ENCODE measurements around the gene STX8. TPM values are rescaled to one million over a fixed set of nuclear protein-coding genes. Genes with fewer than 3 reads are reported as not detected.

The STX8 gene
- total and polyA plus RNA-seq, 3 experiments from 2014 or later = 63.3 to 171 (median 64.8) TPM

DNA sequence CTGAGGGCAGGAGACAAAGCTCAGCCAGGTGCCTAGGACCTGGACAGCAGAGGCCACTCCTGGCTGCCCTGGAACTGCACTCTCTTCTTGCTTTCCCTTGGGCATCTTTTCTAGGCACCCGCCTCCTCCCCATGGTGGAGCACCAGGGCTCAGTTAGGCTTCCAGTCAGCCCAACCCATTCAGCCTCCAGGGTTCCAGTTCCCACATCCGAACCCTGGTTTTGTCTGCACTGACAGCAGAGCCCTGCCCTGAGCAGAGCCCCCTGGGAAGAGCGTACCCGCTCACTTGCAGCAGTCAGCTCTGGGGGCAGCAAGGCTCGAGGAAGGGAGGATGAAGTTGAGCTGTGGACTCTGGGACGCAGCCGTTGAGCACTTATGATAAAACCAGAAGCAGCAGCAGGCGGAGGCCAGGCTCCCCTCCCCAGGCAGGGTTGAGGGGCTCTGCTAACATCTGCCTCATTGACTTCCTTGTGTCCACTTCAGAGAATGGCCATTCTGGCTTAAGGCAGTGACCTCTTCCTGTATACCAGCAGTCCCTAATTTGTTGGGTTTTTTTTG is 341.2 kb downstream of the STX8 start:
- ChIA-PET CTCF (no interaction called here), POLR2A (no interaction called here)
- DNase-seq = no peak
- Histone ChIP-seq H3K27ac (ENCODE audit: low read depth, low read length) (no peak overlapping the region), H3K4me1 (ENCODE audit: insufficient read depth, low read length) (peaks cover 6% of the 10 kb centered on the region), H3K9me3 (ENCODE audit: low read length) (no peaks in the 10 kb centered on the region), H3K36me3 (ENCODE audit: insufficient read depth, low read length) (no peaks in the 10 kb centered on the region), H3K4me3 (ENCODE audit: low read length) (no peak overlapping the region), H3K27me3 (ENCODE audit: insufficient read depth, low read length, poor library complexity, severe bottlenecking) (no peaks in the 10 kb centered on the region)
- H3K27ac Mint-ChIP-seq = no peak overlapping the region
- peaks cover 0 to 9% (median 4%) of the 10 kb centered on the region in 3 donors for H3K4me1 Mint-ChIP-seq
- no peaks in the 10 kb centered on the region for H3K36me3 Mint-ChIP-seq
- peaks cover 3 to 12% of the 10 kb centered on the region in 2 donors for H3K27me3 Mint-ChIP-seq
- H3K9me3 Mint-ChIP-seq = no peaks in the 10 kb centered on the region
- no peak overlapping the region for H3K4me3 Mint-ChIP-seq

DNA sequence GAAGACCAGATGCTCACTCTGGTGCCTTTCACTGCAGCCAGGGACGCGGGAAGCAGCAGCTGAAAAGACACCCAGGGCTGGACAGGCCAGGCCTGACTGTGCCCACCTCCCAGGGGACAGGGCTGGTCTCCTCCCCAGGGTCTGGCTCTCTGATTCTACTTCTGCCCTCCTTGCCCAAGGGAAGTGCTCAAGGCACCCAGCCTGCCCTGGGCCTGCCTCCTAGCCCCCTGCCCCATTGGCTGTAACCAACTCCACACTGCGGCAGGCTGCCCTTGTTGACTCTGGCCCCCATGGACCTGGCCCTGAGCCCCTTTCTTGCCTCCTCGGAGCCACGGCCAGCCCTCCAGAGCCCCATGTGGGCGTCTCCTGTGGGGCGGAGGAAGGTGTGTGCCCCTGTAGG is 341.9 kb downstream of the STX8 start:
- no peak overlapping the region for H3K27ac Mint-ChIP-seq
- Histone ChIP-seq H3K27ac (ENCODE audit: low read depth, low read length) (no peak overlapping the region), H3K36me3 (ENCODE audit: insufficient read depth, low read length) (no peaks in the 10 kb centered on the region), H3K9me3 (ENCODE audit: low read length) (no peaks in the 10 kb centered on the region), H3K4me1 (ENCODE audit: insufficient read depth, low read length) (no peaks in the 10 kb centered on the region), H3K27me3 (ENCODE audit: insufficient read depth, low read length, poor library complexity, severe bottlenecking) (no peaks in the 10 kb centered on the region), H3K4me3 (ENCODE audit: low read length) (no peak overlapping the region)
- H3K4me3 Mint-ChIP-seq = no peak overlapping the region
- no peak for DNase-seq
- H3K9me3 Mint-ChIP-seq = no peaks in the 10 kb centered on the region
- peaks cover 3 to 12% of the 10 kb centered on the region in 2 donors for H3K27me3 Mint-ChIP-seq
- ChIA-PET CTCF (no interaction called here), POLR2A (no interaction called here)
- no peaks in the 10 kb centered on the region for H3K36me3 Mint-ChIP-seq
- peaks cover 0 to 2% (median 2%) of the 10 kb centered on the region in 3 donors for H3K4me1 Mint-ChIP-seq

DNA sequence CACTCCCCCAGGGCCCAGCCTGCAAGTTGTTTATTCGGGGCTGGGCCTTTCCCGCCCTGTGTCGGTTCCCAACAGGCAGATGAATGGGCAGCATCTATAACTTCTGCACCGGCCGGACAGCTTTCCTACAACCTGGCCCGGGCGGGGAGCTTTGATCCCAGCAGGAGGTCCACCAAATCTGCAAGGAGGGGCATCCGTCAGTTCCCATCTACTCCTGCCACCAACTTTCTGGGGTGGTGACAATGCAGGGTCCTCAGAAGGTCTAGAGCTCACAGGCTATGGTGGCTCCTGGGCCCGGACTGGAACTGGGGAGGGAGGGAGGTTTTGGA is 342.4 kb downstream of the STX8 start:
- no peaks in the 10 kb centered on the region for H3K9me3 Mint-ChIP-seq
- Histone ChIP-seq H3K36me3 (ENCODE audit: insufficient read depth, low read length) (no peaks in the 10 kb centered on the region), H3K4me1 (ENCODE audit: insufficient read depth, low read length) (no peaks in the 10 kb centered on the region), H3K4me3 (ENCODE audit: low read length) (no peak overlapping the region), H3K27me3 (ENCODE audit: insufficient read depth, low read length, poor library complexity, severe bottlenecking) (no peaks in the 10 kb centered on the region), H3K9me3 (ENCODE audit: low read length) (no peaks in the 10 kb centered on the region), H3K27ac (ENCODE audit: low read depth, low read length) (no peak overlapping the region)
- ChIA-PET CTCF (no interaction called here), POLR2A (no interaction called here)
- H3K27ac Mint-ChIP-seq = no peak overlapping the region
- H3K36me3 Mint-ChIP-seq = no peaks in the 10 kb centered on the region
- H3K4me1 Mint-ChIP-seq = no peaks in the 10 kb centered on the region
- peaks cover 3 to 12% of the 10 kb centered on the region in 2 donors for H3K27me3 Mint-ChIP-seq
- DNase-seq = no peak
- no peak overlapping the region for H3K4me3 Mint-ChIP-seq

DNA sequence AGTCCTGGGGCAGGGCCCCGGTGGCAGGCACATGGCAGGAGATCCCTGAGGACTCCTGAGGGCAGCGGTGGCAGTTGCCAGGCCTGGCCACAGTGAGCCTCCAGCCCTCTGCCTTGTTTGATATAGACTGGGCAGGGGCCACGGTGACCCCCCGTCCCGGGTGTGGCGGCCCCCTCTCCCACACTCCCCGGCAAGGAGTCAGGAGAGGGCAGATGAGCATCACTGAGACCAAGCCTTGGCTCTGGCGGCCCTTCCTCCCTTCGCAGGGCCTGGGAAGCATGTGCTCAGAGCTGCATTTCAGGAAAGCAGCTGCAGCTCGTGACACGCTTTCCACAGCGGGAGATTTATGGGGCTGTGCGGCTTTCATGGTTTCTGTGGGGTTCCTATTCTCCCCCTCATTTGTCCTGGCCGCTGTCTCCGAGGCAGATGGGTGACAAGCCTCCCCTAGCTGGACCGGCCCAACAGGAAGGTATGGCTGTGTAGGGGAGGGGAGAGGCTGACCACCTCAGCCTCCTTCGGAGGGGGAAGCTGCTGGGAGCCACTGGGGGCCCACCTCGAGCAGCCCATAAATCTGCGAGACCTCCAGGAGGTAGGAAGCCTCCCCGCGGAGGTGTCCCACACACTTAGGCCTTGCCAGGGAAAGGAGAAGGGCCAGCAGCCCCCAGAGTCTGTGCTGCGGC is 342.9 kb downstream of the STX8 start:
- Histone ChIP-seq H3K36me3 (ENCODE audit: insufficient read depth, low read length) (no peaks in the 10 kb centered on the region), H3K27ac (ENCODE audit: low read depth, low read length) (no peak overlapping the region), H3K9me3 (ENCODE audit: low read length) (no peaks in the 10 kb centered on the region), H3K27me3 (ENCODE audit: insufficient read depth, low read length, poor library complexity, severe bottlenecking) (no peaks in the 10 kb centered on the region), H3K4me1 (ENCODE audit: insufficient read depth, low read length) (no peaks in the 10 kb centered on the region), H3K4me3 (ENCODE audit: low read length) (no peak overlapping the region)
- DNase-seq = no peak
- Mint-ChIP-seq H3K4me1 (no peaks in the 10 kb centered on the region), H3K4me3 (no peak overlapping the region), H3K36me3 (no peaks in the 10 kb centered on the region), H3K27ac (no peak overlapping the region), H3K27me3 (peaks cover 3 to 12% of the 10 kb centered on the region in 2 donors), H3K9me3 (no peaks in the 10 kb centered on the region)
- CTCF ChIA-PET = no interaction called here
- POLR2A ChIA-PET = no interaction called here

DNA sequence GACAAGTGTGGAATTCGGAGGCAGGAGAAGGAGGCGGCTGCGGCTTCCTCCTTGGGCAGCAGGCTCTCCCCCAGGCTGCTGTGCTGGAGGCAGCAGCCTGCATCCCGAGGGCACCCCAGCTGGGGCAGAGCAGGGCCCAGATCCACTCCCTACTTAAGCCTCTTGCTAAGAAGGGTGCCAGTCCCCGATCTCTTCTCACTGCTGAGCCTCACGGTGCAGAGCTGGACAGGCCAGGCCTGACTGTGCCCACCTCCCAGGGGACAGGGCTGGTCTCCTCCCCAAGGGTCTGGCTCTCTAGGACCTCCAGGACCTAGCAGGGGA is 343.5 kb downstream of the STX8 start:
- Histone ChIP-seq H3K4me3 (ENCODE audit: low read length) (no peak overlapping the region), H3K27me3 (ENCODE audit: insufficient read depth, low read length, poor library complexity, severe bottlenecking) (no peaks in the 10 kb centered on the region), H3K36me3 (ENCODE audit: insufficient read depth, low read length) (no peaks in the 10 kb centered on the region), H3K9me3 (ENCODE audit: low read length) (no peaks in the 10 kb centered on the region), H3K27ac (ENCODE audit: low read depth, low read length) (no peak overlapping the region), H3K4me1 (ENCODE audit: insufficient read depth, low read length) (no peaks in the 10 kb centered on the region)
- no peaks in the 10 kb centered on the region for H3K9me3 Mint-ChIP-seq
- no peak overlapping the region for H3K27ac Mint-ChIP-seq
- ChIA-PET CTCF (no interaction called here), POLR2A (no interaction called here)
- DNase-seq = no peak
- no peak overlapping the region for H3K4me3 Mint-ChIP-seq
- no peaks in the 10 kb centered on the region for H3K36me3 Mint-ChIP-seq
- H3K4me1 Mint-ChIP-seq = no peaks in the 10 kb centered on the region
- peaks cover 3 to 12% of the 10 kb centered on the region in 2 donors for H3K27me3 Mint-ChIP-seq

DNA sequence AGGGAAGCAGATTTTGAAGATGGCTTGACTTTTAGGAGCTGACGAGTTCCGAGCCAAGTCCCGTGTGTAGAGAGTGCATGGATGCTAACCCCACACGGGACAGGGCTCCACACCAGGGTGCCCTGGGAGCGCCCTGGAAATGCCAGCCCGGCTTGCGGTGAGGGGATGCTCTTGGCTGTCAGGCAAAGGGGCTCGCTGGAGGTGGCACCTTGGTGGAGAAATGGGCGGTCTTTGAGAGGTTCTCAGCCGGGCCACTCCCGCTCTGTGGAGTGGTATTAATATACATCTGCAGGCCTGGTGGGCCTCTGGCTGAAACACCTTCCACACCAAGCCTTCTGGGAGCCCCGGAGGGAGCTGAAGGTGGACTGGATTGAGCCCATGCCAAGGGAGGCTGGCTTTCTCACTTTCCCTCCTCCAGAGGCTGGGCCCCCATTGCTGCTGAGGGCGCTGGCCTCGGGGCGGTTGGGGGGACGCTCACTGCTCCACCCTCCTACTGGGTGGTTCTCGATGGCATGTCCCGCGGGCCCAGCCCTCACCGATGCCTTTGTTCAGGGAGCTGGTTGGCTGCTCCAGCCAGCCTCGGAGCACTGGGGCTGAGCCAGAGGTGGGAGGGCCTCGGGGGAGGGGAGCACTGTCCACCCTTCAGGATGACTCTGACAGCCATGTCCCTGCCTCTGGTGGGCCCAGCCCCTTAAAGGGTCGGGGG is 344.0 kb downstream of the STX8 start:
- Mint-ChIP-seq H3K36me3 (no peaks in the 10 kb centered on the region), H3K4me3 (no peak overlapping the region), H3K9me3 (no peaks in the 10 kb centered on the region), H3K27me3 (peaks cover 3 to 12% of the 10 kb centered on the region in 2 donors), H3K4me1 (peaks cover 0 to under 1% (median 0%) of the 10 kb centered on the region in 3 donors), H3K27ac (no peak overlapping the region)
- no peaks in the 10 kb centered on the region for H3K36me3 ChIP-seq (ENCODE audit: insufficient read depth, low read length)
- H3K9me3 ChIP-seq (ENCODE audit: low read length) = no peaks in the 10 kb centered on the region
- no peak overlapping the region for H3K4me3 ChIP-seq (ENCODE audit: low read length)
- no peaks in the 10 kb centered on the region for H3K27me3 ChIP-seq (ENCODE audit: insufficient read depth, low read length, poor library complexity, severe bottlenecking)
- no peak for DNase-seq
- CTCF ChIA-PET = no interaction called here
- peaks cover 5% of the 10 kb centered on the region for H3K4me1 ChIP-seq (ENCODE audit: insufficient read depth, low read length)
- no peak overlapping the region for H3K27ac ChIP-seq (ENCODE audit: low read depth, low read length)
- POLR2A ChIA-PET = no interaction called here

DNA sequence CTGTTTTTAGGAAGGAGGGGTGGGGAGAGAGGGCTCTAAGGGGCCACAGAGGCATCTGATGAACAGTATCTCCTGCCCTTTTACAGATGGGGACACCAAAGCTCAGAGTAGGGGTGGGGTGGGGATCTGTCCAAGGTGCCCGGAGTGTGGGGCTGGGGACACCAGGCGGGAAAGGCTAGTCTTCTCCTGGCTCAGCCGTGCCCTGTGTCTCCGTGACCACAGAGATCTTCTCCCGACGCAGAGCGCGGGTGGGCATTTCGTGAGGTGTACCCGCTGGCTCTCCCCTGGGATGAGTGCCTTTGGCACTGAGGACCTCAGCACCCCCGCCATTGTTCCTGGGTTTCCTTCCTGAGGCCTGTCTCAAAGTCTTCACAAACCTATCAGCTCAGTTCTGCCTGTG is 344.8 kb downstream of the STX8 start:
- ChIA-PET CTCF (no interaction called here), POLR2A (no interaction called here)
- H3K4me3 ChIP-seq (ENCODE audit: low read length) = no peak overlapping the region

DNA sequence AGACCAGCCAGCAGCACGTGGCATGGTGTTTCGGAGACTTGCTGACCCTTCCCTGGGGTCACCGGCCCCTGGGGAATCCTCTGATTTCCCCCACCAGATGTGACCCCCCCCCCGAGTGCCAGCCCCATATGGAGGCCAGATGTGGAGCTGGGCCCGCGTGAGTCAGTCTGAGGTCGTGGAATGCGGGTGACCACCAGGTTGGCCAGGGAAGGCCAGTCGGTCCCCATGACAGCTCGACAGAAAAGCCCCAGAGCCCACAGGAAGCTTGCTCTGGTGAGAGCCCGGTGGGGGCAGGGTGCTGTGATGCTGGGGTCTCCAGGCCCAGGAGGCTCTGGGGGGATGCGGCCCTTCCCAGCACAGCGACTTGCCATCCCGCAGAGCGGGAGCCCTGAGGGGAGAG is 345.3 kb downstream of the STX8 start:
- Histone ChIP-seq H3K4me3 (ENCODE audit: low read length) (no peak overlapping the region), H3K27ac (ENCODE audit: low read depth, low read length) (no peak overlapping the region), H3K4me1 (ENCODE audit: insufficient read depth, low read length) (peaks cover 8% of the 10 kb centered on the region), H3K27me3 (ENCODE audit: insufficient read depth, low read length, poor library complexity, severe bottlenecking) (no peaks in the 10 kb centered on the region), H3K36me3 (ENCODE audit: insufficient read depth, low read length) (no peaks in the 10 kb centered on the region), H3K9me3 (ENCODE audit: low read length) (no peaks in the 10 kb centered on the region)
- no peak overlapping the region for H3K27ac Mint-ChIP-seq
- CTCF ChIA-PET = no interaction called here
- H3K9me3 Mint-ChIP-seq = no peaks in the 10 kb centered on the region
- POLR2A ChIA-PET = no interaction called here
- no peak for DNase-seq
- peaks cover 0 to 3% (median 0%) of the 10 kb centered on the region in 3 donors for H3K4me1 Mint-ChIP-seq
- peaks cover 2 to 7% of the 10 kb centered on the region in 2 donors for H3K27me3 Mint-ChIP-seq
- H3K36me3 Mint-ChIP-seq = no peaks in the 10 kb centered on the region
- H3K4me3 Mint-ChIP-seq = no peak overlapping the region

More for the DNA sequence above, 344.8 kb downstream of the STX8 start:
- H3K4me3 Mint-ChIP-seq = no peak overlapping the region
- DNase-seq = no peak
- Histone ChIP-seq H3K27me3 (ENCODE audit: insufficient read depth, low read length, poor library complexity, severe bottlenecking) (no peaks in the 10 kb centered on the region), H3K27ac (ENCODE audit: low read depth, low read length) (no peak overlapping the region), H3K4me1 (ENCODE audit: insufficient read depth, low read length) (peaks cover 8% of the 10 kb centered on the region), H3K36me3 (ENCODE audit: insufficient read depth, low read length) (no peaks in the 10 kb centered on the region), H3K9me3 (ENCODE audit: low read length) (no peaks in the 10 kb centered on the region)
- no peaks in the 10 kb centered on the region for H3K9me3 Mint-ChIP-seq
- H3K4me1 Mint-ChIP-seq = peaks cover 0 to 3% (median 0%) of the 10 kb centered on the region in 3 donors
- peaks cover 3 to 12% of the 10 kb centered on the region in 2 donors for H3K27me3 Mint-ChIP-seq
- no peaks in the 10 kb centered on the region for H3K36me3 Mint-ChIP-seq
- no peak overlapping the region for H3K27ac Mint-ChIP-seq
